H9 (cell line): ENCODE data around the gene TSFM. TPM values are rescaled to one million over a fixed set of nuclear protein-coding genes. Genes with fewer than 3 reads are reported as not detected.

Source experiments
- DNase-seq: peaks from one replicate; pipeline ENCODE4 v3.0.0-alpha.2; 2017
- H2AFZ ChIP-seq: one replicate; pipeline ENCODE4 v1.6.1; 2013; ENCODE audit warnings: mild to moderate bottlenecking, low read length, control low read depth, moderate library complexity
- H2AK5ac ChIP-seq: 2 replicates; pipeline ENCODE4 v1.6.1; 2013; ENCODE audit warnings: low read length, control low read depth, mixed read lengths; ENCODE audit not compliant: insufficient read length
- H2BK120ac ChIP-seq: one replicate; pipeline ENCODE4 v1.6.1; 2013; ENCODE audit warnings: low read depth, mild to moderate bottlenecking, low read length, control low read depth, inconsistent platforms; ENCODE audit not compliant: poor library complexity, severe bottlenecking
- H2BK12ac ChIP-seq: 2 replicates; pipeline ENCODE4 v1.6.1; 2013; ENCODE audit warnings: low read length, control low read depth, mixed read lengths, low read depth; ENCODE audit not compliant: insufficient read length
- H2BK15ac ChIP-seq: 2 replicates; pipeline ENCODE4 v1.6.1; 2013; ENCODE audit warnings: low read depth, low read length, control low read depth
- H2BK20ac ChIP-seq: one replicate; pipeline ENCODE4 v1.6.1; 2013; ENCODE audit warnings: low read depth, mild to moderate bottlenecking, low read length, control low read depth, inconsistent platforms; ENCODE audit not compliant: poor library complexity, severe bottlenecking
- H2BK5ac ChIP-seq: 2 replicates; pipeline ENCODE4 v1.6.1; 2013; ENCODE audit warnings: low read length, control low read depth, mixed read lengths; ENCODE audit not compliant: insufficient read length
- H3K14ac ChIP-seq: 2 replicates; pipeline ENCODE4 v1.6.1; 2013; ENCODE audit warnings: low read length, control low read depth; ENCODE audit not compliant: insufficient read depth
- H3K18ac ChIP-seq: 2 replicates; pipeline ENCODE4 v1.6.1; 2013; ENCODE audit warnings: low read depth, mild to moderate bottlenecking, mixed read lengths, low read length, control low read depth; ENCODE audit not compliant: insufficient read length
- H3K23ac ChIP-seq: 2 replicates; pipeline ENCODE4 v1.6.1; 2013; ENCODE audit warnings: low read length, control low read depth, mixed read lengths, low read depth; ENCODE audit not compliant: insufficient read length
- H3K23me2 ChIP-seq: 2 replicates; pipeline ENCODE4 v1.6.1; 2013; ENCODE audit warnings: low read depth, mild to moderate bottlenecking, mixed read lengths, low read length, control low read depth; ENCODE audit not compliant: insufficient read length, poor library complexity, severe bottlenecking
- H3K27ac ChIP-seq: 2 replicates; pipeline ENCODE4 v1.5.1; 2013; ENCODE audit warnings: low read length, control low read depth, mixed read lengths, low read depth; ENCODE audit not compliant: insufficient read length
- H3K27me3 ChIP-seq: 2 replicates; pipeline ENCODE4 v1.6.1; 2013; ENCODE audit warnings: low read length, control low read depth, inconsistent platforms; ENCODE audit not compliant: insufficient read depth
- H3K4ac ChIP-seq: 2 replicates; pipeline ENCODE4 v1.6.1; 2013; ENCODE audit warnings: low read depth, mild to moderate bottlenecking, control low read depth, inconsistent platforms, low read length, moderate library complexity
- H3K4me1 ChIP-seq: 2 replicates; pipeline ENCODE4 v1.6.1; 2013; ENCODE audit warnings: low read length, control low read depth, inconsistent platforms; ENCODE audit not compliant: insufficient read depth
- H3K4me2 ChIP-seq: 2 replicates; pipeline ENCODE4 v1.6.1; 2013; ENCODE audit warnings: low read length, control low read depth, mixed read lengths; ENCODE audit not compliant: insufficient read length, insufficient read depth
- H3K56ac ChIP-seq: 2 replicates; pipeline ENCODE4 v1.6.1; 2013; ENCODE audit warnings: low read depth, mild to moderate bottlenecking, mixed read lengths, low read length, control low read depth; ENCODE audit not compliant: insufficient read length
- H3K79me1 ChIP-seq: 2 replicates; pipeline ENCODE4 v1.6.1; 2013; ENCODE audit warnings: low read depth, mild to moderate bottlenecking, moderate library complexity, low read length, control low read depth, inconsistent platforms; ENCODE audit not compliant: insufficient read depth, poor library complexity, severe bottlenecking
- H3K79me2 ChIP-seq: 2 replicates; pipeline ENCODE4 v1.6.1; 2013; ENCODE audit warnings: low read length, control low read depth, inconsistent platforms; ENCODE audit not compliant: insufficient read depth
- H3K9ac ChIP-seq: 2 replicates; pipeline ENCODE4 v1.6.1; 2013; ENCODE audit warnings: low read length, control low read depth, mixed read lengths; ENCODE audit not compliant: insufficient read length; ENCODE audit errors: extremely low read depth
- H3K9me3 ChIP-seq: one replicate; pipeline ENCODE4 v1.6.1; 2013; ENCODE audit warnings: low read depth, low read length, inconsistent platforms; ENCODE audit not compliant: control insufficient read depth
- H3T11ph ChIP-seq: one replicate; pipeline ENCODE4 v1.6.1; 2013; ENCODE audit warnings: mild to moderate bottlenecking, low read length, control low read depth, inconsistent platforms
- H4K20me1 ChIP-seq: one replicate; pipeline ENCODE4 v1.6.1; 2013; ENCODE audit not compliant: control insufficient read depth, insufficient read length, insufficient read depth
- H4K5ac ChIP-seq: 2 replicates; pipeline ENCODE4 v1.6.1; 2013; ENCODE audit warnings: low read depth, mild to moderate bottlenecking, mixed read lengths, low read length, control low read depth; ENCODE audit not compliant: insufficient read length
- H4K8ac ChIP-seq: replicated peaks from 2 replicates; pipeline ENCODE4 v1.6.1; 2013; ENCODE audit warnings: low read length, control low read depth, mixed read lengths, low read depth; ENCODE audit not compliant: insufficient read length
- H4K91ac ChIP-seq: 2 replicates; pipeline ENCODE4 v1.6.1; 2013; ENCODE audit warnings: low read depth, mild to moderate bottlenecking, moderate library complexity, mixed read lengths, low read length, control low read depth; ENCODE audit not compliant: insufficient read length
- H3K27ac Mint-ChIP-seq, 3 experiments: 2 replicates in 2 of 3; 3 replicates in 1 of 3; pipeline ENCODE4 v1.8.0; 2020 to 2021; ENCODE audit warnings: mixed read lengths in 3 of 3, mild to moderate bottlenecking in 1 of 3, moderate library complexity in 1 of 3
- H3K27me3 Mint-ChIP-seq: 2 replicates; pipeline ENCODE4 v1.8.0; 2021; ENCODE audit warnings: low read depth, mild to moderate bottlenecking, moderate library complexity, mixed read lengths
- H3K36me3 Mint-ChIP-seq, 3 experiments: 2 replicates in 2 of 3; 3 replicates in 1 of 3; pipeline ENCODE4 v1.8.0; 2020 to 2021; ENCODE audit warnings: low read depth in 3 of 3, mixed read lengths in 3 of 3; ENCODE audit not compliant: insufficient read depth in 1 of 3
- H3K4me1 Mint-ChIP-seq, 2 experiments: 2 replicates each; pipeline ENCODE4 v1.8.0; 2020; ENCODE audit warnings: mixed read lengths in 2 of 2
- H3K4me3 Mint-ChIP-seq, 2 experiments: 2 replicates in 1 of 2; 3 replicates in 1 of 2; pipeline ENCODE4 v1.8.0; 2020 to 2021; ENCODE audit warnings: mild to moderate bottlenecking in 2 of 2, mixed read lengths in 2 of 2, moderate library complexity in 1 of 2
- H3K9me3 Mint-ChIP-seq, 2 experiments: 2 replicates in 1 of 2; 3 replicates in 1 of 2; pipeline ENCODE4 v1.8.0; 2020; ENCODE audit warnings: mild to moderate bottlenecking in 2 of 2, mixed read lengths in 2 of 2, moderate library complexity in 1 of 2
- CTCF ChIP-seq: fragments of 200-600 bp; sonication (generic); conservative IDR thresholded peaks from 3 replicates; pipeline ENCODE4 v1.8.0; 2021; ENCODE audit warnings: antibody characterized with exemption, mild to moderate bottlenecking
- WGBS: extraction: QIAGEN DNeasy Blood & Tissue Kit; methylation state at CpG from one replicate; pipeline ENCODE4 v1.1.7; 2013; ENCODE audit warnings: missing lambda C conversion rate, low lambda C conversion rate, mixed read lengths; ENCODE audit not compliant: insufficient read length; ENCODE audit errors: extremely low coverage; 5-methylcytosine and 5-hydroxymethylcytosine counted together
- total RNA-seq: library from RNA; stranded (reverse); gene quantifications from 2 replicates; pipeline ENCODE4 v1.2.1, GENCODE V29; 2021

The TSFM gene
- total RNA-seq, 1 experiment from 2014 or later: 50.2 TPM

- Histone ChIP-seq H3T11ph (no peak overlapping the region), H2BK20ac (no peak overlapping the region), H2AK5ac (no peak overlapping the region), H3K9me3 (no peaks in the 10 kb centered on the region), H3K4me2 (no peak overlapping the region), H3K27ac (no peak overlapping the region), H2BK5ac (no peak overlapping the region), H3K4me1 (no peaks in the 10 kb centered on the region), H3K4ac (no peak overlapping the region), H2BK12ac (no peak overlapping the region), H3K27me3 (no peaks in the 10 kb centered on the region), H3K23me2 (no peaks in the 10 kb centered on the region), H3K9ac (no peak overlapping the region), H2BK120ac (no peak overlapping the region), H4K5ac (no peak overlapping the region), H3K56ac (no peak overlapping the region), H3K79me1 (no peaks in the 10 kb centered on the region), H3K14ac (no peak overlapping the region), H2AFZ (no peak overlapping the region), H4K20me1 (no peaks in the 10 kb centered on the region), H2BK15ac (no peak overlapping the region), H4K91ac (no peak overlapping the region), H3K23ac (no peak overlapping the region), H3K79me2 (no peaks in the 10 kb centered on the region), H4K8ac (no peak overlapping the region), H3K18ac (no peak overlapping the region)
- no peak overlapping the region for H3K4me3 Mint-ChIP-seq
- no peaks in the 10 kb centered on the region for H3K9me3 Mint-ChIP-seq
- WGBS: no CpG with 5 or more reads among the region's 10 CpGs
- no peak for TF ChIP-seq CTCF
- no peaks in the 10 kb centered on the region; the same call in 1 of the 2 replicates for H3K27me3 Mint-ChIP-seq
- no peak for DNase-seq
- H3K4me1 Mint-ChIP-seq: peaks cover 0 to 3% of the 10 kb centered on the region in 2 experiments; a peak in 1 of 4 replicates
- no peak overlapping the region; a peak in 1 of 7 replicates for H3K27ac Mint-ChIP-seq
- H3K36me3 Mint-ChIP-seq: peaks cover 34 to 60% (median 58%) of the 10 kb centered on the region in 3 experiments; a peak in 6 of 7 replicates
Measured at GRCh38 chr12:57821474-57822214, 39.1 kb downstream of the TSFM start.
